ENCODE results near the gene RDH11.

- TF ChIP-seq CTCF (conservative IDR thresholded peaks at IDR 0.05; ENCODE audit: low read length), result no peak
- no peak for TF ChIP-seq EZH2phosphoT487 (IDR thresholded peaks at IDR 0.05; ENCODE audit: borderline replicate concordance)
Observed at GRCh38 chr14:67646131-67646530, 49.4 kb downstream of the RDH11 start.
